ENCODE measurements around the gene C5AR1. TPM values are rescaled to one million over a fixed set of nuclear protein-coding genes. Genes with fewer than 3 reads are reported as not detected.

C5AR1 gene
- total and polyA plus RNA-seq, 9 of the 15 experiments (the other 6 are each of a cell fraction or from before 2014, with no cell fraction given) = 0.06 to 1.6 (median 0.28) TPM; not detected in 3

GRCh38 chr19:47273313-47274070 is 36.2 kb upstream of the C5AR1 start (continued):
- peak in 1 of 2 experiments; percentile 42 for TF ChIP-seq AFF1 (IDR thresholded peaks at IDR 0.05; ENCODE audit: low read depth in 1 of 2, partially characterized antibody in 2 of 2)
- peak; percentile 3; the same call in 1 of the 2 replicates for TF ChIP-seq EP300 (IDR thresholded peaks at IDR 0.05; ENCODE audit: low read length)
- TF ChIP-seq ZNF224 (CRISPR knock-in tag; IDR thresholded peaks at IDR 0.05) = no peak
- TF ChIP-seq ZBTB2 (IDR thresholded peaks at IDR 0.05) = no peak
- no peak for TF ChIP-seq OTX1 (CRISPR knock-in tag; IDR thresholded peaks at IDR 0.05)
- TF ChIP-seq NFE2 (IDR thresholded peaks at IDR 0.05; ENCODE audit: low read depth) = peak; percentile 78
- TF ChIP-seq KLF6 (CRISPR knock-in tag; IDR thresholded peaks at IDR 0.05; ENCODE audit: borderline replicate concordance) = 0 out of 2 replicates have a peak, but pooled peaks have one; percentile 40
- peak; percentile 75; the same call in 1 of the 2 replicates for TF ChIP-seq PHB (CRISPR knock-in tag; IDR thresholded peaks at IDR 0.05)
- peak in 1 of 2 experiments; percentile 24; a peak in 1 of 4 replicates for TF ChIP-seq MLLT1 (IDR thresholded peaks at IDR 0.05)
- no peak for TF ChIP-seq RBM34 (IDR thresholded peaks at IDR 0.05; ENCODE audit: borderline replicate concordance, insufficient read depth, low read length)
- TF ChIP-seq TAL1 (IDR thresholded peaks at IDR 0.05) = no peak
- peak; percentile 56 for TF ChIP-seq SIN3B (IDR thresholded peaks at IDR 0.05; ENCODE audit: low read depth)
- TF ChIP-seq ZNF699 (CRISPR knock-in tag; IDR thresholded peaks at IDR 0.05; ENCODE audit: insufficient replicate concordance) = no peak
- TF ChIP-seq ZNF609 (CRISPR knock-in tag; IDR thresholded peaks at IDR 0.05; ENCODE audit: borderline replicate concordance) = 0 out of 2 replicates have a peak, but pooled peaks have one; percentile 13
- peak; percentile 93 for TF ChIP-seq ELF1 (tag; IDR thresholded peaks at IDR 0.05)
- TF ChIP-seq MTA3 (IDR thresholded peaks at IDR 0.05; ENCODE audit: borderline replicate concordance) = peak; percentile 80

Data from K562 (cell line).